ENCODE results near the gene SORCS1.

DNA sequence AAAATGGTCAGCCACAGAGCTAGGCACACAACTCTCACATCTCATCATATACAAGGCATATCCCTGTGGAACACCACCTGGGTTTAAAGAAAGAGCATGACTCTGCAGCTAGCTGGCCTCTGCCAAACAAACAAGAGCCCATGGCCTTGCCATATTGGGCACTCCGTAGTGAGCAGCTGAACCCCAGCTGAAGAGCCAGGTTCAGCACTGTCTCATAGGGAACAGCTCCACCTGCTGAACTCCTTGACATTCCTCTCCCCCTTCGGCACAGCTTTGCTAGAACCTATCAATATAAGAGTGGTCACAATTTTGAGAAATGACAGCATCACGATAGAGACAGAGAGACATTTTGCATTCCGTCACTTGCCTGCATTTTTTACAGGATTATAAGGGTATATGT, 20.0 kb downstream of the SORCS1 start:
- TF ChIP-seq MAFG (CRISPR knock-in tag; IDR thresholded peaks at IDR 0.05): no peak
- TF ChIP-seq, protein P1, sequence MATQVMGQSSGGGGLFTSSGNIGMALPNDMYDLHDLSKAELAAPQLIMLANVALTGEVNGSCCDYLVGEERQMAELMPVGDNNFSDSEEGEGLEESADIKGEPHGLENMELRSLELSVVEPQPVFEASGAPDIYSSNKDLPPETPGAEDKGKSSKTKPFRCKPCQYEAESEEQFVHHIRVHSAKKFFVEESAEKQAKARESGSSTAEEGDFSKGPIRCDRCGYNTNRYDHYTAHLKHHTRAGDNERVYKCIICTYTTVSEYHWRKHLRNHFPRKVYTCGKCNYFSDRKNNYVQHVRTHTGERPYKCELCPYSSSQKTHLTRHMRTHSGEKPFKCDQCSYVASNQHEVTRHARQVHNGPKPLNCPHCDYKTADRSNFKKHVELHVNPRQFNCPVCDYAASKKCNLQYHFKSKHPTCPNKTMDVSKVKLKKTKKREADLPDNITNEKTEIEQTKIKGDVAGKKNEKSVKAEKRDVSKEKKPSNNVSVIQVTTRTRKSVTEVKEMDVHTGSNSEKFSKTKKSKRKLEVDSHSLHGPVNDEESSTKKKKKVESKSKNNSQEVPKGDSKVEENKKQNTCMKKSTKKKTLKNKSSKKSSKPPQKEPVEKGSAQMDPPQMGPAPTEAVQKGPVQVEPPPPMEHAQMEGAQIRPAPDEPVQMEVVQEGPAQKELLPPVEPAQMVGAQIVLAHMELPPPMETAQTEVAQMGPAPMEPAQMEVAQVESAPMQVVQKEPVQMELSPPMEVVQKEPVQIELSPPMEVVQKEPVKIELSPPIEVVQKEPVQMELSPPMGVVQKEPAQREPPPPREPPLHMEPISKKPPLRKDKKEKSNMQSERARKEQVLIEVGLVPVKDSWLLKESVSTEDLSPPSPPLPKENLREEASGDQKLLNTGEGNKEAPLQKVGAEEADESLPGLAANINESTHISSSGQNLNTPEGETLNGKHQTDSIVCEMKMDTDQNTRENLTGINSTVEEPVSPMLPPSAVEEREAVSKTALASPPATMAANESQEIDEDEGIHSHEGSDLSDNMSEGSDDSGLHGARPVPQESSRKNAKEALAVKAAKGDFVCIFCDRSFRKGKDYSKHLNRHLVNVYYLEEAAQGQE (IDR thresholded peaks at IDR 0.05; ENCODE audit: borderline replicate concordance in 1 of 2, low read depth in 1 of 2, low read length in 2 of 2): peak in 1 of 2 experiments; percentile 85

Data from HepG2 (cell line).